Measurements from ENCODE around the gene EBF4. TPM values are rescaled to one million over a fixed set of nuclear protein-coding genes. Genes with fewer than 3 reads are reported as not detected.

Gene EBF4
- total RNA-seq, 4 donors from 2014 or later: 3.7 to 101 (median 5.4) TPM

- Histone ChIP-seq H3K4me1 (peaks cover 9 to 18% (median 13%) of the 10 kb centered on the region in 4 donors), H3K27ac (no peak overlapping the region), H3K4me3 (no peak overlapping the region), H3K27me3 (no peaks in the 10 kb centered on the region), H3K9me3 (no peaks in the 10 kb centered on the region), H3K36me3 (peaks cover 0 to 48% (median 22%) of the 10 kb centered on the region in 4 donors)
- DNase-seq: no peak
- 93 to 97% methylated on average over 4 to 5 of the region's 5 CpGs for WGBS, 2 donors (ENCODE audit: low coverage in 1 of 2)
- no peak for TF ChIP-seq EP300 (IDR thresholded peaks at IDR 0.05; ENCODE audit: low read depth)
- TF ChIP-seq CTCF (IDR thresholded peaks at IDR 0.05): no peak
- TF ChIP-seq POLR2AphosphoS5 (IDR thresholded peaks at IDR 0.05): no peak
- no peak for TF ChIP-seq POLR2A (IDR thresholded peaks at IDR 0.05)
- in situ Hi-C loops (cut with MboI; ENCODE audit: low pct_ligation_motif_present in 1 of 4, low pct_unique_long_range_greater_than_20kb in 1 of 4, low sequenced_read_pairs in 3 of 4): loop anchor here in 2 of 4 donors (10.0 kb wide), 2 partner anchors 133 to 143 kb away; no protein-coding TSS in a partner anchor
- intact Hi-C loops (cut with DNase I; ENCODE audit: low total_unique reads): no loop called here
These were observed 34.9 kb upstream of the EBF4 start for GRCh38 chr20:2657674-2658073.

- intact Hi-C loops (cut with DNase I; ENCODE audit: low total_unique reads) (no loop called here), in situ Hi-C loops (cut with MboI; ENCODE audit: low pct_ligation_motif_present in 1 of 4, low pct_unique_long_range_greater_than_20kb in 1 of 4, low sequenced_read_pairs in 3 of 4) (loop anchor here in 2 of 4 donors (10.0 kb wide), 2 partner anchors 134 to 144 kb away; no protein-coding TSS in a partner anchor)
- WGBS, 2 donors (ENCODE audit: low coverage in 1 of 2): 71 to 73% methylated on average over 9 to 13 of the region's 13 CpGs
- no peak for TF ChIP-seq CTCF (IDR thresholded peaks at IDR 0.05)
- TF ChIP-seq POLR2A (IDR thresholded peaks at IDR 0.05): peak; percentile 7
- TF ChIP-seq POLR2AphosphoS5 (IDR thresholded peaks at IDR 0.05): peak in 1 of 3 donors; percentile 14
- no peak for TF ChIP-seq EP300 (IDR thresholded peaks at IDR 0.05; ENCODE audit: low read depth)
- Histone ChIP-seq H3K27ac (no peak overlapping the region), H3K4me3 (no peak overlapping the region), H3K27me3 (no peaks in the 10 kb centered on the region), H3K9me3 (no peaks in the 10 kb centered on the region), H3K4me1 (peaks cover 9 to 21% (median 13%) of the 10 kb centered on the region in 4 donors), H3K36me3 (peaks cover 0 to 48% (median 23%) of the 10 kb centered on the region in 4 donors)
- DNase-seq: no peak
These were observed 33.9 kb upstream of the EBF4 start for GRCh38 chr20:2658414-2659354.

GRCh38 chr20:2659547-2659946 lies 33.0 kb upstream of the EBF4 start:
- Histone ChIP-seq H3K27ac (no peak overlapping the region), H3K4me1 (peaks cover 4 to 14% (median 9%) of the 10 kb centered on the region in 4 donors), H3K9me3 (no peaks in the 10 kb centered on the region), H3K36me3 (peaks cover 0 to 48% (median 23%) of the 10 kb centered on the region in 4 donors), H3K27me3 (no peaks in the 10 kb centered on the region), H3K4me3 (no peak overlapping the region)
- no peak for DNase-seq
- intact Hi-C loops (cut with DNase I; ENCODE audit: low total_unique reads): no loop called here
- 93 to 100% methylated on average over 2 to 10 of the region's 10 CpGs for WGBS, 2 donors (ENCODE audit: low coverage in 1 of 2)
- no peak for TF ChIP-seq CTCF (IDR thresholded peaks at IDR 0.05)
- TF ChIP-seq POLR2AphosphoS5 (IDR thresholded peaks at IDR 0.05): no peak
- no peak for TF ChIP-seq EP300 (IDR thresholded peaks at IDR 0.05; ENCODE audit: low read depth)
- TF ChIP-seq POLR2A (IDR thresholded peaks at IDR 0.05): no peak
- in situ Hi-C loops (cut with MboI; ENCODE audit: low pct_ligation_motif_present in 1 of 4, low pct_unique_long_range_greater_than_20kb in 1 of 4, low sequenced_read_pairs in 3 of 4): loop anchor here in 2 of 4 donors (10.0 kb wide), 2 partner anchors 135 to 145 kb away; no protein-coding TSS in a partner anchor

- no peak for DNase-seq
- no peaks in the 10 kb centered on the region for H3K27me3 ChIP-seq
- peak overlapping the region; percentile 72 to 95 (median 86) for H3K4me3 ChIP-seq
- H3K27ac ChIP-seq: peak overlapping the region; percentile 75 to 89 (median 87)
- H3K36me3 ChIP-seq: peaks cover 0 to 22% (median 10%) of the 10 kb centered on the region in 4 donors
- no peaks in the 10 kb centered on the region for H3K9me3 ChIP-seq
- intact Hi-C loops (cut with DNase I; ENCODE audit: low total_unique reads): no loop called here
- no peak for TF ChIP-seq CTCF (IDR thresholded peaks at IDR 0.05)
- in situ Hi-C loops (cut with MboI; ENCODE audit: low pct_ligation_motif_present in 1 of 4, low pct_unique_long_range_greater_than_20kb in 1 of 4, low sequenced_read_pairs in 3 of 4): no loop called here
- H3K4me1 ChIP-seq: peaks cover 6 to 17% (median 11%) of the 10 kb centered on the region in 4 donors
- whole genome bisulfite sequencing, 2 donors (ENCODE audit: low coverage in 1 of 2): 4% methylated on average over 13 of the region's 13 CpGs; no CpG with 5 or more reads in 1 of the 2 donors
These were observed 29.2 kb upstream of the EBF4 start for GRCh38 chr20:2663364-2663886.
